CD4-positive, alpha-beta T cell (primary cell): ENCODE data around the gene FASTKD3. TPM values are rescaled to one million over a fixed set of nuclear protein-coding genes. Genes with fewer than 3 reads are reported as not detected.

ENCODE experiments used
- ATAC-seq: fragments of 200-7000 bp; cut with Tn5 transposase; one replicate; pipeline ENCODE4 v1.10.0; 2022; ENCODE audit warnings: mild to moderate bottlenecking; ENCODE audit not compliant: poor library complexity
- CTCF ChIA-PET: fragments of 350-600 bp; sonication (Branson Sonifier 250); formaldehyde crosslinking; loops from one replicate; lab custom pipeline; 2021; ENCODE audit warnings: antibody characterized with exemption, inconsistent platforms; lab: Charles Lee
- POLR2A ChIA-PET: fragments of 350-600 bp; sonication (Branson Sonifier 250); formaldehyde crosslinking; loops from one replicate; lab custom pipeline; 2021; ENCODE audit warnings: antibody characterized with exemption, inconsistent platforms; lab: Charles Lee
- DNase-seq, 14 experiments: peaks; one replicate each; pipeline ENCODE4 v3.0.0-alpha.2; 2013 to 2020; ENCODE audit warnings: mixed read lengths in 2 of 14
- H3K27ac ChIP-seq, 2 donors: one replicate each; pipeline versions ENCODE4 v1.5.1 to v1.7.0; 2013; ENCODE audit warnings: low read length in 2 of 2, low read depth in 1 of 2, mild to moderate bottlenecking in 1 of 2
- H3K27me3 ChIP-seq, 2 experiments: 1 replicate in 1 of 2; 2 replicates in 1 of 2; pipeline versions ENCODE4 v1.6.1 to v1.7.0; 2013; ENCODE audit warnings: low read length in 2 of 2, control low read depth in 1 of 2, mild to moderate bottlenecking in 1 of 2, moderate library complexity in 1 of 2; ENCODE audit not compliant: insufficient read depth in 2 of 2, control insufficient read depth in 1 of 2
- H3K36me3 ChIP-seq: one replicate; pipeline ENCODE4 v1.6.1; 2013; ENCODE audit warnings: low read length, control low read depth; ENCODE audit not compliant: insufficient read depth
- H3K4me1 ChIP-seq: one replicate; pipeline ENCODE4 v1.6.1; 2013; ENCODE audit warnings: low read length, control low read depth; ENCODE audit not compliant: insufficient read depth
- H3K4me3 ChIP-seq: one replicate; pipeline ENCODE4 v1.5.1; 2013; ENCODE audit warnings: mild to moderate bottlenecking, low read length, moderate library complexity
- H3K9me3 ChIP-seq, 2 experiments: 1 replicate in 1 of 2; 2 replicates in 1 of 2; pipeline versions ENCODE4 v1.6.1 to v1.7.0; 2013; ENCODE audit warnings: low read length in 2 of 2, mild to moderate bottlenecking in 2 of 2, control low read depth in 1 of 2, moderate library complexity in 1 of 2; ENCODE audit not compliant: control insufficient read depth in 1 of 2, insufficient read depth in 1 of 2
- H3K27ac Mint-ChIP-seq: one replicate; pipeline ENCODE4 v1.8.0; 2020; ENCODE audit warnings: mixed read lengths
- H3K27me3 Mint-ChIP-seq: one replicate; pipeline ENCODE4 v1.8.0; 2021; ENCODE audit warnings: mixed read lengths
- H3K36me3 Mint-ChIP-seq: one replicate; pipeline ENCODE4 v1.8.0; 2021; ENCODE audit warnings: low read depth, mixed read lengths
- H3K4me1 Mint-ChIP-seq: one replicate; pipeline ENCODE4 v1.8.0; 2021; ENCODE audit warnings: low read depth, mixed read lengths
- H3K4me3 Mint-ChIP-seq: one replicate; pipeline ENCODE4 v1.8.0; 2020; ENCODE audit warnings: mild to moderate bottlenecking, mixed read lengths
- H3K9me3 Mint-ChIP-seq: one replicate; pipeline ENCODE4 v1.8.0; 2020; ENCODE audit warnings: mixed read lengths
- CTCF ChIP-seq: fragments of 200-600 bp; IDR thresholded peaks from one replicate; pipeline ENCODE4 v1.8.0; 2022; ENCODE audit warnings: antibody characterized with exemption, mild to moderate bottlenecking
- intact Hi-C, 2 experiments: fragments of 100-400 bp; cut with DNase I in 1 of 2; cut with micrococcal nuclease in 1 of 2; formaldehyde crosslinking; loops; one replicate each; pipeline versions ENCODE4 v1.15.1 to v1.9.0; 2023 to 2025; cut with DNase I, micrococcal nuclease
- polyA plus RNA-seq, 2 donors: library from polyadenylated mRNA; unstranded; fragments of 120-200 nt; gene quantifications; one replicate each; pipeline ENCODE4 v1.2.1, GENCODE V29; 2013
- total RNA-seq, 174 experiments: library from RNA in 2 of 174; stranded (reverse) in 2 of 174; gene quantifications; one replicate each; pipeline ENCODE4 v1.2.3 and lab custom pipeline; 2021 to 2026

Gene FASTKD3
- total RNA-seq (1 to 10 TPM; 2.6 to 3.4 TPM), total RNA-seq (lab: John Stamatoyannopoulos, UW) (6.5 to 40.5 (median 21.2) reads per million in 172 experiments)
- polyA plus RNA-seq (2013, experiment 1 of 2), result 14.3 TPM
- polyA plus RNA-seq (2013, experiment 2 of 2), result 11.4 TPM

GRCh38 chr5:7868773-7869473, at the start of gene FASTKD3, which contains the start of gene MTRR:
FASTKD3 (minus strand) TSS chr5:7869031; CDS start chr5:7868083, 948 bp downstream.
MTRR (plus strand) TSS chr5:7869148; CDS start chr5:7870795, 1,647 bp downstream.
- H3K9me3 ChIP-seq, result no peaks in the 10 kb centered on the region
- no peak for TF ChIP-seq CTCF
- H3K27ac ChIP-seq, result peak within 1 kb of the TSS; percentile 2 to 55
- DNase-seq (peak; percentile 76 to 94 (median 86)), ATAC-seq (peak; percentile 99)
- H3K27me3 ChIP-seq, result no peaks in the 10 kb centered on the region
- peaks cover 79% of the 10 kb centered on the region for H3K4me1 Mint-ChIP-seq
- peaks cover 49% of the 10 kb centered on the region for H3K36me3 Mint-ChIP-seq
- CTCF ChIA-PET, result interaction anchor here (1.3 to 1.5 kb wide), 2 partner anchors 12 to 18 kb away, joined by 3 to 6 read pairs; no protein-coding TSS in a partner anchor
- peaks cover 10% of the 10 kb centered on the region for H3K36me3 ChIP-seq
- peak within 1 kb of the TSS; percentile 93 for H3K4me3 Mint-ChIP-seq
- POLR2A ChIA-PET, result interaction anchor here (0.7 to 2.8 kb wide), 7 partner anchors 9 to 589 kb away, joined by 3 to 22 read pairs (median 4); partner anchors contain the start of gene CFAP90
- intact Hi-C loops, result loop anchor here (2.0 to 5.0 kb wide), 4 partner anchors 16 to 1492 kb away; partner anchors contain the start of genes CFAP90 (in 1 of the 2) and MED10 (in 1 of the 2)
- H3K4me3 ChIP-seq, result peak within 1 kb of the TSS; percentile 86
- H3K4me1 ChIP-seq, result peaks cover 39% of the 10 kb centered on the region
- no peaks in the 10 kb centered on the region for H3K9me3 Mint-ChIP-seq
- peak within 1 kb of the TSS; percentile 90 for H3K27ac Mint-ChIP-seq
- no peaks in the 10 kb centered on the region for H3K27me3 Mint-ChIP-seq

GRCh38 chr5:7917130-7918123, 48.6 kb upstream of the FASTKD3 start:
- H3K4me3 Mint-ChIP-seq, result no peak overlapping the region
- H3K36me3 ChIP-seq, result no peaks in the 10 kb centered on the region

More at GRCh38 chr5:7917130-7918123, 48.6 kb upstream of the FASTKD3 start:
- CTCF ChIA-PET, result no interaction called here
- Mint-ChIP-seq H3K27me3 (peaks cover 14% of the 10 kb centered on the region), H3K4me1 (no peaks in the 10 kb centered on the region), H3K9me3 (peaks cover 6% of the 10 kb centered on the region), H3K36me3 (peaks cover 7% of the 10 kb centered on the region), H3K27ac (no peak overlapping the region)
- H3K4me3 ChIP-seq, result no peak overlapping the region
- TF ChIP-seq CTCF, result no peak
- H3K9me3 ChIP-seq, result peaks cover 5 to 6% of the 10 kb centered on the region in 2 experiments
- DNase-seq (no peak), ATAC-seq (no peak)
- H3K27ac ChIP-seq, result no peak overlapping the region
- POLR2A ChIA-PET, result no interaction called here
- intact Hi-C loops, result no loop called here
- no peaks in the 10 kb centered on the region for H3K4me1 ChIP-seq
- H3K27me3 ChIP-seq, result no peaks in the 10 kb centered on the region
